Suppressor macrophage (primary cell): ENCODE measurements around the gene MASTL.

Experiments used
- DNase-seq, 4 experiments: peaks; one replicate each; pipeline ENCODE4 v3.0.0-alpha.2; 2020 to 2022

MASTL gene

DNA sequence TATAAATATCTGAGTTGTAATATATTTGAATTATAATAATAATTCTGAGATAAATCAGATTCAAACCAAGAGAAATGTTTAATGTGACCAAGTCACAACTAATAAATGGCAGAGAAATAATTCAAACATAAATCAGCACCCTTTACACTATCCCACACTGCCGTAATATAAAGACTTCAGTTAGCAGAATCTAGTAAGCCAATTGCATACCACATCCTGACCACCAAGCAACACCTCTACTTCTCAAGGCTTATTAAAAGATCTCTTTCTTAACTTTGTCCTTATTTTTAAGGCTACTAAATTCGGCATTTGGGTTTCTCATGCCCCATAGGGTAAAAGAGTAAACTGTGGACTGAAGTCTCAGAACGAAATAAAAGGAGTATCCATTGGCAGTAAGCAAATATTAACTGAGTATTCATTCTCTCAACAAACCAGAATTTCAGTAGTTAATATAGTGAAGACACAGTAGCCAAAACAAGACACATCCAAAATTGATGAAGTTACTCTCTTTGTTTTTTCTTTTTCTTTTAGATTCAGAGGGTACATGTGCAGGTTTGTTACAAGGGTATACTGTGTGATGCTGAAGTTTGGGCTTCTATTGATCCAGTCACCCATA, 70.6 kb downstream of the MASTL start:
- DNase-seq, result no peak

DNA sequence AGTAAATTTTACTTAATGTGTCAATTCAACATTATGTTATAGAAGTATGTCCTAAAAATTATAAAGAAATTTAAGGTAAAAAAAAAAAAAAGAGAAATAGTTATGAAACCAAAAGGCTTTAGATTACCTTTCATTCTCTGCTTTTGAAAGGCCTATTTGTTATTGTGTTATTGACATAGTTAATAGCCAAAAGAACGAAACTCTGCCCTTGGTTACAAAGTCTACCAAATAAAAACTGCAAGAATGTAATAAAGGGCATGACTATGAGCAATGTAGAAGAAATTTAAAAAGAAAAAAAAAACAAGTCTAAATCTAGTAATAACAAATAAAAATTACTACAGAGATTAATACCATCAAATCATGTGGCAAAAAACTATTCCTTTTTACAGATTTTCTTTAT, 74.9 kb downstream of the MASTL start:
- no peak for DNase-seq

- no peak for DNase-seq
Measured at GRCh38 chr10:27235706-27236105, 80.6 kb downstream of the MASTL start.
